A673 (cell line): ENCODE data around the gene CHML. TPM values are rescaled to one million over a fixed set of nuclear protein-coding genes. Genes with fewer than 3 reads are reported as not detected.
A peak's percentile ranks its signal among the peaks of the same experiment; 100 is the strongest.

Experiments
- BruUV-seq: library from RNA; stranded (reverse); fragments of 400-500 nt; replicated peaks from 2 replicates; lab custom pipeline; 2021; lab: Mats Ljungman, UMichigan
- CTCF ChIA-PET: fragments of 300-600 bp; sonication (Branson Sonifier 250); formaldehyde crosslinking; loops from one replicate; lab custom pipeline; 2022; ENCODE audit warnings: antibody characterized with exemption; lab: Charles Lee
- POLR2A ChIA-PET: fragments of 300-600 bp; sonication (Branson Sonifier 250); formaldehyde crosslinking; loops from one replicate; lab custom pipeline; 2022; ENCODE audit warnings: antibody characterized with exemption; ENCODE audit not compliant: low non-redundant PET; lab: Charles Lee
- DNase-seq: peaks from one replicate; pipeline ENCODE4 v3.0.0-alpha.2; 2015; ENCODE audit warnings: low spot score
- H3K27ac ChIP-seq: fragments of 200-600 bp; sonication (generic); 2 replicates; pipeline ENCODE4 v1.5.1; 2016; ENCODE audit warnings: mixed run types, low read depth, mild to moderate bottlenecking, mixed read lengths, antibody characterized with exemption, low read length; ENCODE audit not compliant: poor library complexity, severe bottlenecking
- H3K27me3 ChIP-seq: fragments of 200-600 bp; sonication (generic); replicated peaks from 2 replicates; pipeline ENCODE4 v1.6.1; 2017; ENCODE audit warnings: mixed run types, low read depth, mild to moderate bottlenecking, mixed read lengths, antibody characterized with exemption, low read length; ENCODE audit not compliant: insufficient read depth, poor library complexity
- H3K36me3 ChIP-seq: fragments of 200-600 bp; sonication (generic); 2 replicates; pipeline ENCODE4 v1.6.1; 2016; ENCODE audit warnings: mixed run types, mild to moderate bottlenecking, mixed read lengths, antibody characterized with exemption, low read length; ENCODE audit not compliant: insufficient read depth, poor library complexity, severe bottlenecking
- H3K4me1 ChIP-seq: fragments of 200-600 bp; sonication (generic); 2 replicates; pipeline ENCODE4 v1.6.1; 2017; ENCODE audit warnings: mixed run types, mild to moderate bottlenecking, mixed read lengths, antibody characterized with exemption, low read length; ENCODE audit not compliant: insufficient read depth, poor library complexity, severe bottlenecking
- H3K4me3 ChIP-seq: fragments of 200-600 bp; sonication (generic); 2 replicates; pipeline ENCODE4 v1.5.1; 2016; ENCODE audit warnings: low read depth, mixed run types, mild to moderate bottlenecking, mixed read lengths, low read length; ENCODE audit not compliant: poor library complexity, severe bottlenecking
- H3K9me3 ChIP-seq: fragments of 200-600 bp; sonication (generic); 2 replicates; pipeline ENCODE4 v1.6.1; 2016; ENCODE audit warnings: mixed run types, low read depth, mild to moderate bottlenecking, mixed read lengths, antibody characterized with exemption, low read length; ENCODE audit not compliant: poor library complexity, severe bottlenecking
- EZH2 ChIP-seq: fragments of 200-600 bp; sonication (generic); IDR thresholded peaks from 2 replicates; pipeline ENCODE4 v1.6.1; 2017; ENCODE audit warnings: borderline replicate concordance, low read depth, mild to moderate bottlenecking, mixed read lengths, antibody characterized with exemption, low read length; ENCODE audit not compliant: poor library complexity, severe bottlenecking
- intact Hi-C: fragments of 100-400 bp; cut with micrococcal nuclease; formaldehyde crosslinking; loops from one replicate; pipeline ENCODE4 v1.10.0; 2022; ENCODE audit not compliant: unreplicated experiment
- total RNA-seq: library from RNA; stranded (reverse); gene quantifications from 2 replicates; pipeline ENCODE4 v1.2.3, GENCODE V29; 2021
- TF ChIP-seq, protein P1 (sequence below): fragments of 300-800, 200-600 bp; sonication (generic); conservative IDR thresholded peaks from 2 replicates; pipeline ENCODE4 v1.5.1; 2017; ENCODE audit warnings: low read depth, mild to moderate bottlenecking, antibody characterized with exemption, low read length, moderate library complexity, mixed read lengths

Gene CHML
- total RNA-seq, 1 experiment from 2014 or later, result 11.9 TPM

GRCh38 chr1:241638099-241638682 lies 2.0 kb downstream of the CHML start:
- no peak for DNase-seq
- H3K27me3 ChIP-seq, result no peaks in the 10 kb centered on the region
- CTCF ChIA-PET, result no interaction called here
- no TSS peak for BruUV-seq
- peak overlapping the region; percentile 70 for H3K4me3 ChIP-seq
- no peak for TF ChIP-seq EZH2
- TF ChIP-seq, protein P1, sequence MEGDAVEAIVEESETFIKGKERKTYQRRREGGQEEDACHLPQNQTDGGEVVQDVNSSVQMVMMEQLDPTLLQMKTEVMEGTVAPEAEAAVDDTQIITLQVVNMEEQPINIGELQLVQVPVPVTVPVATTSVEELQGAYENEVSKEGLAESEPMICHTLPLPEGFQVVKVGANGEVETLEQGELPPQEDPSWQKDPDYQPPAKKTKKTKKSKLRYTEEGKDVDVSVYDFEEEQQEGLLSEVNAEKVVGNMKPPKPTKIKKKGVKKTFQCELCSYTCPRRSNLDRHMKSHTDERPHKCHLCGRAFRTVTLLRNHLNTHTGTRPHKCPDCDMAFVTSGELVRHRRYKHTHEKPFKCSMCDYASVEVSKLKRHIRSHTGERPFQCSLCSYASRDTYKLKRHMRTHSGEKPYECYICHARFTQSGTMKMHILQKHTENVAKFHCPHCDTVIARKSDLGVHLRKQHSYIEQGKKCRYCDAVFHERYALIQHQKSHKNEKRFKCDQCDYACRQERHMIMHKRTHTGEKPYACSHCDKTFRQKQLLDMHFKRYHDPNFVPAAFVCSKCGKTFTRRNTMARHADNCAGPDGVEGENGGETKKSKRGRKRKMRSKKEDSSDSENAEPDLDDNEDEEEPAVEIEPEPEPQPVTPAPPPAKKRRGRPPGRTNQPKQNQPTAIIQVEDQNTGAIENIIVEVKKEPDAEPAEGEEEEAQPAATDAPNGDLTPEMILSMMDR, result no peak
- peak overlapping the region; percentile 14 for H3K27ac ChIP-seq
- no peaks in the 10 kb centered on the region for H3K9me3 ChIP-seq
- no peaks in the 10 kb centered on the region for H3K36me3 ChIP-seq
- H3K4me1 ChIP-seq, result no peaks in the 10 kb centered on the region
- POLR2A ChIA-PET, result no interaction called here
- intact Hi-C loops, result no loop called here

- ChIA-PET CTCF (no interaction called here), POLR2A (no interaction called here)
- Histone ChIP-seq H3K4me1 (no peaks in the 10 kb centered on the region), H3K9me3 (no peaks in the 10 kb centered on the region), H3K27ac (no peak overlapping the region), H3K27me3 (no peaks in the 10 kb centered on the region), H3K36me3 (no peaks in the 10 kb centered on the region), H3K4me3 (peak overlapping the region; percentile 70)
- intact Hi-C loops, result no loop called here
- TF ChIP-seq, protein P1, result no peak
- TF ChIP-seq EZH2, result no peak
- BruUV-seq, result no TSS peak
- DNase-seq, result peak; percentile 2
These were observed 2.6 kb downstream of the CHML start for GRCh38 chr1:241637604-241638003.

GRCh38 chr1:241637046-241637590 lies 3.1 kb downstream of the CHML start:
- no peak overlapping the region for H3K27ac ChIP-seq
- no peak for DNase-seq
- CTCF ChIA-PET, result no interaction called here
- peak overlapping the region; percentile 70 for H3K4me3 ChIP-seq
- no peaks in the 10 kb centered on the region for H3K36me3 ChIP-seq
- TF ChIP-seq EZH2, result no peak
- TF ChIP-seq, protein P1, result no peak
- H3K4me1 ChIP-seq, result no peaks in the 10 kb centered on the region
- POLR2A ChIA-PET, result no interaction called here
- intact Hi-C loops, result no loop called here
- no peaks in the 10 kb centered on the region for H3K9me3 ChIP-seq
- H3K27me3 ChIP-seq, result no peaks in the 10 kb centered on the region
- no TSS peak for BruUV-seq
